NCI-H2171 treated with DMSO at 0.1 percent for 48 hours (cell line): ENCODE measurements around the gene TMEM170A.
"Not testable (repeated sequence)": the region's sequence is repeated elsewhere in the genome, so short reads cannot be mapped to it uniquely, and the experiment has no call there.

ENCODE experiments used
- DNase-seq: peaks from one replicate; lab custom pipeline; 2025; lab: John Stamatoyannopoulos, UW

The TMEM170A gene

GRCh38 chr16:75481475-75481874 is 17.0 kb upstream of the TMEM170A start:
- DNase-seq = no peak

GRCh38 chr16:75479421-75479990 is 15.0 kb upstream of the TMEM170A start:
- DNase-seq = no peak

- DNase-seq = no peak
These were observed 14.2 kb upstream of the TMEM170A start for GRCh38 chr16:75478480-75479345.

GRCh38 chr16:75477680-75478473 is 13.4 kb upstream of the TMEM170A start:
- DNase-seq = peak; percentile 37

- DNase-seq = no peak
These were observed 12.3 kb upstream of the TMEM170A start for GRCh38 chr16:75476817-75477216.

GRCh38 chr16:75475420-75475847 is 10.9 kb upstream of the TMEM170A start:
- no peak for DNase-seq

GRCh38 chr16:75472908-75473877 is 8.7 kb upstream of the TMEM170A start:
- DNase-seq = no peak

GRCh38 chr16:75471723-75472633 is 7.5 kb upstream of the TMEM170A start:
- DNase-seq = peak; percentile 67

- DNase-seq = no peak
These were observed 2.3 kb upstream of the TMEM170A start for GRCh38 chr16:75466760-75467159.

- peak; percentile 43 for DNase-seq
These were observed 934 bp downstream of the TMEM170A start for GRCh38 chr16:75463389-75464121.

GRCh38 chr16:75462806-75463205 is 1.7 kb downstream of the TMEM170A start:
- no peak for DNase-seq

- DNase-seq = no peak
These were observed 2.9 kb downstream of the TMEM170A start for GRCh38 chr16:75461575-75461974.

- DNase-seq = no peak
These were observed 4.0 kb downstream of the TMEM170A start for GRCh38 chr16:75460446-75460845.

GRCh38 chr16:75459691-75460090 is 4.8 kb downstream of the TMEM170A start:
- no peak for DNase-seq

- DNase-seq = no peak
These were observed 6.0 kb downstream of the TMEM170A start for GRCh38 chr16:75458439-75458838.

- no peak for DNase-seq
These were observed 6.5 kb downstream of the TMEM170A start for GRCh38 chr16:75458029-75458428.

GRCh38 chr16:75457485-75458021 is 6.9 kb downstream of the TMEM170A start:
- DNase-seq = no peak

- DNase-seq = no peak
These were observed 7.5 kb downstream of the TMEM170A start for GRCh38 chr16:75456971-75457370.

GRCh38 chr16:75456486-75456885 is 8.0 kb downstream of the TMEM170A start:
- DNase-seq = not testable (repeated sequence)
